Amygdala (tissue), 56 donors: ENCODE results near the gene ATG7.
"Not testable (repeated sequence)": the region's sequence is repeated elsewhere in the genome, so short reads cannot be mapped to it uniquely, and the experiment has no call there.

Experiments used
- DNase-seq, 56 donors: peaks; one replicate each; lab custom pipeline; 2025; lab: John Stamatoyannopoulos, UW

The ATG7 gene

DNA sequence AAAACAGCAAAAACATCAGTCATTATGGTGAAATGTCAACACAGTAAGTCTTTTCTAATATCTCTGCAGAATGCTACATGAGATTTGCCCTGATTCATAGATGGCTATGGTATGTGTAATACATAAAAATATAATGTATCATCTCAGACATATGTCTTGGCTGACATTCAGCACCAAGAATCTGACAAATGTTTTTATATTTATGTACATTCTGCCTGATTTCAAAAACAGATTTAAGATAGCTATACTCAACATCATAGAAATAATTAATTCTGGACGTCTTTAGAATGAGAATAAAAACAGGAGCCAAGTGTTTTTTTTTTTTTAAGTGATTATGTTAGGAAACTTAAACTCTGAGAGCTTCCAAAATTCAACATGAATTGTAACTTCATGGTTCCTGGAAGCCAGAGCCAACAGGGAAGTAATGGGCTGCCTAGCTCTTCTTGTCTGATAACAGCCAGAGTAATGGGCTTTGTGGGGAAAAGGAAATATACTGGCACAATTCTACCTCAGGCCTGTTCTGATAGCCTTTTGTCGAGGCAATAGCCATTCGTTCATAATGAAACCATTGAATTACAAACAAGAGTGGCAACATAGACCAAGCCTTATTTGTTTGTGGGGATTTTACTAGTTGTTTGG lies 187.1 kb downstream of the ATG7 start:
- no peak for DNase-seq

DNA sequence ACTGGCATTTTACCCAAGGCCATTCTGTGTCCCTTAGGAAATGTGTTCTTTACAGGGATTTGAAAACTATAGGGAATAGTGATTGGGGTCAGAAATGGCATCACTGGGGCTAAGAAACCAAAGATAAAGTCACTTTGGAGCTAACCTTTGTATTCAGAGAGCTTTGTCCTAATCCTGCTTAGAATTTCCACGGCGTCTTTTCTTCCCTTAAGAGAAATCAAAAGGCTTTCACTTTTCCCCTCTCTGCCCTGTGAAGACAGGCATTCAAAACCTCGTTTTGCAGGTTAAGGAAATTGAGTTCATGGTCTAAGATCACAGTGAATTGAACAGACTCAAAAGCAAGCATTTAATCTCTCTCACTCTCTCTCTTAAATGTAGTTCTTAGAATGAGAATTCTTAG lies 189.0 kb downstream of the ATG7 start:
- DNase-seq: no peak

DNA sequence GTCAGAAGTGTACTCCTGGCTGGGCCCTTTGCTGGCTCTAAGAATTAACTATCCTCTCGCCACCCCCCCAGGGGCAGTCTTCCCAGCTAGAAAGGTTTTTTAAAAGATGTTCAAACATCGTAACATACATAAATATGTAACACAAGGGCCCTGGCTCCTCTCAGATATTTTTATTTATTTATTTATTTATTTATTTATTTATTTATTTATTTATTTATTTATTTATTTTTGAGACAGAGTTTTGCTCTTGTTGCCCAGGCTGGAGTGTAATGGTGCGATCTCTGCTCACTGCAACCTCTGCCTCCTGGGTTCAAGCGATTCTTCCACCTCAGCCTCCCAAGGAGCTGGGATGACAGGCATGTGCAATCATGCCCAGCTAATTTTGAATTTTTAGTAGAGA lies 190.5 kb downstream of the ATG7 start:
- DNase-seq: not testable (repeated sequence)

DNA sequence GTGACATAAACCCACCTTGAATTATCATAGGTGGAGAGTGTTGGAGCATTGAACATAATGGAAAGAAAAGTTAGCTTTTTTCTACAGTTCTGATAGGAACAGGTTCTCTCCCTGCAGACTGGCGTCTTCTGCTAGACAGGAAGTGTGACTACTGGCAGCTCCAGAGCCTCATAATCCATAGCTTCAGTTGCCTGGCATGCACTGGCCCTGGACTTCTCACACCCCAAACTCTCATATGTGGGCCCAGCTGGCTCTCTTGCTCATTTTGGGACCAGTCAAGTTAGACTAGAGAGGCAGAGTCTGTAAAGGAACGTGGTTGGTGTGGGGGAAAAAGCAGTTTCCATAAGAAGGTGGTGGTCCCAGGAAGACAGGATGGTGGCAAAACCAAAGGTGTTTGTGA lies 191.4 kb downstream of the ATG7 start:
- no peak for DNase-seq

DNA sequence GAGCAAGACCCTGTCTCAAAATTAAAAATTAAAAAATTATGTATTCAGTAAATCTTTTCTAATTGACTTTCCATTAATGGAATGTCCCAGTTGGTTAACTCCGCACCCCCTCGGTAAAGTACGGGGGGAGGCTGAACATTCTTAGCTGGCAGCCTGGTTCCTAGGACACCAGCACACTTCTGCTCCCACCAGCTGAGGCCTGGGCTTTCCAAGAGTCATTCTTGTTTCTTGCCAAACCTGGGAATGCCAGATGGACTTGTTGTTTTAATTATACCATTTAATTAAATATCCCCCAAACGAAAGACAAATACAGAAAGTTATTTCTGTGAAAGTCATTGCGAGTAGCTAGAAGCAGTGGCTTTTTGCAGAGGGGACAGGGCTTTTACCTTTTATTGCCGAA lies 192.2 kb downstream of the ATG7 start:
- peak in 15 of 56 donors; percentile 4 to 55 (median 20) for DNase-seq

DNA sequence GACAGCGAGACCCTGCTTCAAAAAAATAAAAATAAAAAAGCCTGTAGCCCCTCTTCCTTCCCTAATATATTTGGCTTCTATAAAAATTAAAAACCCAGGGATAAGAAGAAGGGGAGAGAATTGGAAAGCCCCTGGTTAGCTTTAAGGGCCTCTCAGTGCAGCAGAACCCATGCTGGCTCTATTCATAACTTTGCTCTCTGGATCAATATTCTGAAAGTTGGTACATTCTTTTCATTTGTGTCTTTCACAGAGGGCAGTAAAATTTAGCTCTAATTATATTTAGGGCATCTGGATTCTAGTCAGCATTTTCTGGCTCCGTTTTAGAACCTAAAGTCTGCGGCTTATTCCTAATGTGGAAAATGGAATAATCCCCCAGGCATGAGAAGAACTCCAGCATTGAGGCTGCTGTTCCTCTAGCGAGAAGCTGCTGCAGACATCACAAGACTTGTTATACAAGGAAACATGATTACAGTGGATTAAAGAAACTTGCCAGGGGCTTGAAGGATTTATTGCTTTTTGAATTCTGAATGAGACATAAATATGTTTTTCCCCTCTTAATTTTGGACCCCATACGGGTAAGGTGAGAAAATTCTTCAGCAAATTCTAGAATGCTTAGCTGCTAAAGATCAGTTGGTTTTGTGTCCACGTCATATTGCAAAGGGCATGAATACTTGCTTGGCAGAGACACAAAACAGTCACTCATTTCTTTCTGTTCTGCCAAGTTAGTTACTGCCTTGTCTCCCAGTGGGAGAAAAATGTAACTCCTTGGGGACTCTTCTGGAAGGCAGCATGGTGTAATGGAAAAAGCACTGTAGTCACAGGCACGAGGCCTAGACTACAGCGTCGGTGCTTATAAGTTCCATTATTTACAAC lies 193.8 kb downstream of the ATG7 start:
- peak in 8 of 56 donors; percentile 4 to 31 (median 16) for DNase-seq

DNA sequence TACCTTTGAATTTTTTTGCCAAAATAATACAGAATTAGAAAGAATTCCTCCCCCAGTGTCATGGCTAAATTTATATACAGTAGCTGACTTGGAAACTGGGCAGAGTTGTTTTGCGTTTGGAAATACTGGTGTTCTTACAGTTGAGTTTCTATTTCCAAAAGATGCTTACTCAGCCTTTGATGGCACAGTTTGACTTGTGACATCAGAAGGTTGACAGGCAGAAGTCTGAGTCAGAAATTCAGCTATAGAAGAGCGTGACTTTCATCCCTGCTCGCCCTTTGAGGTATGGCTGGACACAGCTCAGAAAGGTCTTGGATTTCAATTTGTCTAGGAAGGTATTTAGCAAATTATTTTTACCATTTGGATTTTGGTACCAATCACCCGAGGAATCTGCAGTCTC lies 195.7 kb downstream of the ATG7 start:
- no peak for DNase-seq

DNA sequence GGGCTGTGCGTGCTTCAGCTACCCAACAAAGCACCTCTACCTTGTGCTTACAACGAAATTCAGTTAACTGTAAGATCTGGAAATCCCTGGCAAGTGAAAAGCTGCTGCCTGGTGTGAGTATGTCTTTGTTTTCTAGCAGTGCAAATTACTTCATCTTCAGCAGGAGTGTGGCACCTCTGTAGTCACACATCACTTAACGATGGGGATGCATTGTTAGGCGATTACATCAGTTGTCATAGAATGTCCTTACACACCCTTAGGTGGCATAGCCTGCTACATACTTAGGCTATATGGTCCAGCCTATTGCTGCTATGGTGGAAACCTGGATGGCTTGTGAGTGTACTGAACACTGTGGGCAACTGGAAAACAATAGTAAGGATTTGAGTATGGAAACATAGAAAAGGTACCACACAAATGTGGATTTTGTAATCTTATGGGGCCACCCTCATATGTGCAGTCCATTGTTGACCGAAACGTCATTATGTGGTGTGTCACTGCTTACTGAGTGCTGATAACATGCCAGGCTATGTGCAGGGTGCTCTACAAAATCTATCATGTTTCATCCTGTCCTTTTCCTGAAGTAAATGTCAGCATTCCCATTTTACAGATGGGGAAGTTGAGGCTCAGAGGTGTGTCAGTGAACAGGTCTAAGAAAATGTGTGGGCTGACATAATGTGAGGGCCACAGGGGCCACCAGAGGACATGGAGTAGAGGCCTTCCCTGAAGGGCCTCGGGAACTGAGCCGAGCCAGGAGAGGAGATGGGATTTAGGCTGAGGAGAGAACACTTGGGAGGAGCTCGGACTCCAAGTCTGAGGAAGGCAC lies 198.0 kb downstream of the ATG7 start:
- DNase-seq: no peak

DNA sequence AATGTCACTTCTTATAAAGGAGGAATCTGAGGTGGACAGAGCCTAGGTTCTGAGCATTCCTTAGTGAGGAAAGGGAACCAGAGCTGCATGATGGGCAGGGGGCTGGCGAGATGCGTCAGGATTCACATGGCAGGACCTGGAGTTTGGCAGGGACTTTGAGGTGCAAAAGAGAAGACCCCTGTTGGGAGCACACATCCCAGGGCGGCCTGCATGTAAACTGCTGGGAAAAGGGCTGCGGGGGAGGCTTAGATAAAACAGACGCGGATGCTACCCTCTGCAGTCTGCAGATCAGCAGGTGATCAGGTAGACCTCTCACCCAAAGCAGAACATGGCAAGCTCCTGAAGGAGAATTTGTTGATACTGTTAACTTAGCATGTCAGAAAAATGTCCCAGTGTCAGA lies 203.1 kb downstream of the ATG7 start:
- DNase-seq: no peak

DNA sequence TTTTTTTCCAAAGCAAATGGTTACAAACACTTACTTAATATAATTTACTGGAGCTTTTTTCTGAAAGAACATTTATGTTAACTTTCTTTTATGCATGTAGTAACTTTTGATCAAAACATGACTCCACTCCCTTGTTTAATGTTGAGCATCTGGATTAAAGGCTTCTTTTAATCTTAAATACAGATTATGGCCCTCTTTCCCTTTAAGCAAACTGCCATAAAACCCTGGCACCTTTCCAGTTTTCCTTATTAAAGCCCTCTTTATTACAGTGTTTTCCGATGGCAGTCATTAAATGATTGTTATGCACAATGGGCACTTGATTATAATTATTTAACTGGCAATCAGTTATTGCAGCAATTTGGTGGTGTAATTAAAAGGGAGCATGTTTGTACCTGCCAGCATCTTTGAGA lies 204.5 kb downstream of the ATG7 start:
- DNase-seq: no peak

DNA sequence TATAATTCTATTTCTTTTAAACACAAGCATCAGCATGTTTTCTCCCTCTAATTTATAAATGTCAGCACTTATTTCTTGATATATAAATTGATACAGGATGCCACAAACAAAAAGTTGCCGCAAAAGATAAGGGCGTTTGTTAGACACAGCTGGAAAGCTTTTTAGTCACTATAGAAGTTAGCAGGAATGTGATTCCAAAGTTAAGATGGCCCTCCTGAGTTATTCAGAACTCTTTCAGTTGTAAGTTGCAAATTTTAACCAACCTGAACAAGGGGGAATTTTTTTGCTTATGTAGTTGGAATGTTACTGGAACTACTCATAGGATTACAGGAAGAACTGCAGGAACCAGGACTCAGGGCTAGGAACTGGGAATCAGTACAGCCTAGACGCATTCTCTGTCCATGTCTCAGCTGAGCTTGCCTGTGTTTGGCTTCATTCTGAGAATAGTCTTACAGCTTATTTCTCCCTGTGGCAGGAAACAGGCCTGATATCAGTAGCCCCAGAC lies 205.3 kb downstream of the ATG7 start:
- DNase-seq: no peak

DNA sequence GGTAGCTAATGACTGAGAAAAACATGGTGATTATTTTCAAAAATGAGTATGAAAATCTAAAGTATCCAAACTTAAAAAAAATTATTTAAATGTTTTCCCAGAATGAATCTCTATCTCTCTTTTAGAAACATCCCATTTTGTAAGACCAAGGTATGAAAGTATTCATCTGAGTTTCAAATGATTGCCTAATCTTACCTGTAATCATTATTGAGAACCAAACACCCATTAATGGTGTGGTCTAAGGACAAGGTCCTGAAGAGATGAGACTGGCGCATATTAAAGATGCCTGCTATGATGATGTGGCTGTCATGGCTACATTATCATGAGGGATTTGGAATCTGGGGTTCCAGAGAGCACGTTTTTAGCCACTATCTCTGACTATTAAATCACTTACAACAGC lies 206.0 kb downstream of the ATG7 start:
- no peak for DNase-seq

DNA sequence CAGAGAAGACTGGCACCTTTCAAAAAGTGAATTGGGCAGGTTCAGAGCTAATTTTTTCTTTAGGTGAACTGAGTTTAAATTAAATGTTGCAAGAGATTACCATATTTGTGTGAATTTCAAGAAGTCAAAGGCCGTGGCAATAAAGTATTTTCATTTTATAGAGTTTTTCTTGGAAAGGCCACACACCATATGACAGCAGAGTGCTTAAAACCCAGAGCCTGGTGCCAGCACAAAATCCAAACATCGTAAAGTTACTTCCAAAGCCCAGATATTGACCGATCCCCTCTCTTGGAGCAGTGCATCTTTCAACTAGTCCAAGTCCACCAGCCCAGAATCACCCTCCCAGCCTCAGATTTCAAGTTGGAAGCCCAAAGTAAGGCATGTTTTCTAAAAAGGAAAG lies 207.0 kb downstream of the ATG7 start:
- no peak for DNase-seq

DNA sequence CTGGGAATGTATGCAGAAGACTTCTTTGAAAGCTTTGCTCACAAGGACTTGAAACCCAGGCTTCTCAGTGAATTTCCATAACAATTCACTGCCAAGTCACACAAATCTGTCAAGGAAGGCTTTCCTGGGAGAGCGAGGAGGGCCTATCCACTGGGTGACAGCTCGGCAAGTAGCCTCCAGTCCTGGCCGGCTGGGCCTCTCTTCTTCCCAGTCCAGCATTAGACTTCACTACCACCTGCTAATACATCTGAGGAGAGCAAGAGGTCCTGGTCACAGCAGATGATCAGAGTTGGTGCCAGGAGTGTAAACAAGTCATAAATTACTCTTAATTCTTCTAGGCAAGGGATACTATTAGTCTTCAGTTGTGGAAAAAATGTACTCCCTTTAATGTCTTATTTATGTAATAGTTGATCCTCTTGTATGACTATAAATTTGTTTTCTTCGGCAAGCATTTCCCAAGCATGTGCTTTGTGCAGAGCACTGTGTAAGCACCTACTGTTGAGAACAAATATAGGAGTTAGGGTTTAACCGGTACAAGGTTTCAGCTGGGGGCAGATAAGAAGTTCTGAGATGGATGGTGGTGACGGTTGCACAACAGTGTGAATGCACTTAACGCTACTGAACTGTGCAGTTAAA lies 208.6 kb downstream of the ATG7 start:
- no peak for DNase-seq

DNA sequence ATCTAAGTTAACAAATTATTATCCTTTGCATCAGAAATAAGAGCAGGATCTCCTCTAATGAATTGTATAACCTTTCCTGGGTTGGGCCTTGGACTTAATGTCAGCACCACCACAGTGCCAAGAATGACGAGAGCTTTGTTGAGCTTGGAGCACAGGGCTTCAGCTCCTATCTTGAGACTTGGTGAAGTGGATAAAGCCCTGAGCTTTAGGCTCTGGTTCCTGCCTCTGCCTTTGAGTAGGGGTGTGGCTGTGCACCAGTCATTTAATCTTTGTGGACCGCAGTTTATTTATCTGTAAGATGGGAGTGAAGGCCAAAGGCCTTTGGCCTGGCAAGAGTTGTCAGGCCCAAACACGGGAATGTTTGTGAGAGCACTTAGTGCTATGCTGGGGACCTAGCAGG lies 209.4 kb downstream of the ATG7 start:
- no peak for DNase-seq

DNA sequence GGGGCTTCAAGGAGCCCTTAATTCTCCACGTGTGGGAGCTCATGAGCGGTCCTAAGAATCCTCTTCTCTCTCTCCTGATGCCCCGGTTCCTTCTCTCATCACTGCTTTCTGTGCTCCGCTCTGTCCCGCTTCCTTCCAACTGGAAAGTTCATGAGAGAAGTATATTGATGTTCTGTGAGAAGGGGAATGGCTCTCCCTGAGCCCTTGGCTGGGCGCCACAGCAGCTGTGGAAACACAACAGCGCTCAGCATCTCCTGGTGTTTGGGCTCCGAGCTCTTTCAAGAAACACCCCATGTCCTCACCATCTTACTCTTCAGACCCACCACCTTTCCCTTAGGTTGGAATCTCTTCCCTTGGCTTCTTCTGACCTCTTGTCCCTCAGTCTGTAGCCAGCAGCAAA lies 209.8 kb downstream of the ATG7 start:
- peak in 30 of 56 donors; percentile 4 to 68 (median 28) for DNase-seq

DNA sequence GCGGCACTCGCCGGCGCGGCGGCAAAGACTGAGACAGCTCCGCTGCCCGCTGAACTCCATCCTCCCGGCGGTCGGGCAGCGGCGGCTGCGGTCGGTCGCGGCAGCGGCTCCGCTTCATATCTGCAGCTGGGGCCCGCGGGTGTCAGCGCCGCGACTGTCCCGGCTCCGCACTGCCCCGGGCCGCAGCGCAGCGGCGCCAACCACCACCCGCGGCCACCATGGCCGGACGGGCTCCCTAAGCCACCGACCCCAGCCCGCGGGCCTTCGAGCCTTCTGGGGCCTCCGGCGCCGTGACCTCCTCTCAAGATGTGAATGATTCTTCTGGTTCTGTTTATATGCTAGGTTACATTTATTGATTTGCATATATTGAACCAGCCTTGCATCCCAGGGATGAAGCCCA lies 216.2 kb downstream of the ATG7 start:
- not testable (repeated sequence) for DNase-seq

DNA sequence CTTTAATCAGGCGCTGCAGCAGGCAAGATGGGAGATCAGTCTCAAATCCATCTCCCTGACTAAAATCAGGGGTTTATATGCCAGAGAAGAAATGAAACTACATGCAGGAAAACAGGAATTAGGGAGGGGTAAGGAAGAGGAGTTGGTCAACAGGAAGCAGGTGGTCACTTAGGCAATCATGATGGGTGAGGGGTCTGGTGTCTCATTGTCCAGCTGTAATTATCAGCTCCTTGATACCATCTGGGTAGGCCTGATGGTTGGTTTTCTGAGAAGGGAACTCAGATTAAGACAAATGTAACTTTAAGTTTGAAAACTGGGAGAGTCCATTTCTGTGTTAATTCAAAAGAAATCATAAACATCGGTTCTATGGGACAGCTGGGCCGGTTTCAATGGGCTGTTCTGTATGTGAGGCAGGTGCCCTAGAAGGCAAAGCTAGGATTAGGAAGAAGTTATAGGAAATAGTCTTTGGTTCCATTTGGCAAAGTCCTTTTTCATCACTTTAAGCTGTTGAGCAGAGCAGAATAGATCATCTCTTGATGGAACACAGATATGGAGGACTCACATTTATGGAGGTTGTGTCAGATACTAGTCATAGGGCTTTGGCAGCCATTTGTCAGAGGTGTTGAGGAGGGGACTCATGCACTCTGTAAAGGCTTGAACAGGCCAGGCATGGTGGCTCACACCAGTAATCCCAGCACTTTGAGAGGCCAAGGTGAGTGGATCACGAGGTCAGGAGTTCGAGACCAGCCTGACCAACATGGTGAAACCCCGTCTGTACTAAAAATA lies 222.1 kb downstream of the ATG7 start:
- no peak for DNase-seq

DNA sequence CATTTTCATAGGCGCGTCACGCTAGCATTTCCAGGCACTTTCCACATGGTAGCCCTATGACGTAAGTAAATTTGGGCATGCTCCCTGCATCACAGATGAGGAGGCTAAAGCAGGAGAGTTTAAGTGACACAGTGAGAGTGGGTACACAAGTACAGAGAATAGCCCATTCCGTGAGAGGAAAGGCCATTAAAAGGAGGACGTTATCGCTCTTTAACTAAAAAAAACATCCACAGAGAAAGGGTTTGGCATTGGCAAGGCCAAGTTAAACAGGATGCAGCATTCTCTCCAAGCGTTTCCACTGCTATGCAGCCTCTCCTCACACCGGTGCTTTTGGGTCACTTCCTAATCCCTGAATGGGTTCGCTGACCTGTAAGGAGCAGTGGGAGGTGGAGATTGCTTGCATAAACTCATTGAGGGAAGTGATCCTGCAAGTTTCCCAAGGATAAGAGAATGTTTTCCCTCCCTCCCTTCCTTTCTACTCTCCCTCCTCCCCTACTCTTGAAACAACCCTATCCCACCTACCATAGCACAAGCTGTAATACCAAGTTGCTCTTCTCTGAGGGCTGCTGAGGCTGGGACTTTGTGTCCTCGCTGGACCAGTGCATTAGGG lies 223.9 kb downstream of the ATG7 start:
- peak in 2 of 56 donors; percentile 22 to 52 for DNase-seq
